CD4-positive, CD25-positive, alpha-beta regulatory T cell (primary cell): Measurements from ENCODE around the gene PDHA1. TPM values are rescaled to one million over a fixed set of nuclear protein-coding genes. Genes with fewer than 3 reads are reported as not detected.

ENCODE experiments used
- ATAC-seq, 2 donors: fragments of 150-1000 bp; cut with Tn5 transposase; one replicate each; pipeline ENCODE4 v1.10.0; 2021; ENCODE audit warnings: low read depth in 2 of 2, moderate number of reproducible peaks in 2 of 2, moderate library complexity in 1 of 2
- DNase-seq, 3 donors: peaks; one replicate each; pipeline versions ENCODE4 v3.0.0 to v3.0.0-alpha.2; 2012 to 2022; ENCODE audit warnings: mixed read lengths in 1 of 3
- H3K27ac ChIP-seq: one replicate; pipeline ENCODE4 v1.7.0; 2013; ENCODE audit warnings: mild to moderate bottlenecking, low read length; ENCODE audit not compliant: insufficient read depth, poor library complexity, severe bottlenecking
- H3K27me3 ChIP-seq: one replicate; pipeline ENCODE4 v1.7.0; 2013; ENCODE audit warnings: low read length; ENCODE audit not compliant: control insufficient read depth, insufficient read depth
- H3K36me3 ChIP-seq: one replicate; pipeline ENCODE4 v1.7.0; 2013; ENCODE audit warnings: mild to moderate bottlenecking, low read length, moderate library complexity; ENCODE audit not compliant: control insufficient read depth, insufficient read depth
- H3K4me1 ChIP-seq: 2 replicates; pipeline ENCODE4 v1.7.0; 2013; ENCODE audit warnings: mild to moderate bottlenecking, low read length; ENCODE audit not compliant: insufficient read depth, control insufficient read depth, poor library complexity, severe bottlenecking
- H3K4me3 ChIP-seq: one replicate; pipeline ENCODE4 v1.7.0; 2013; ENCODE audit warnings: low read depth, mild to moderate bottlenecking, low read length, moderate library complexity
- H3K9me3 ChIP-seq, 2 experiments: 1 replicate in 1 of 2; 2 replicates in 1 of 2; pipeline ENCODE4 v1.7.0; 2013; ENCODE audit warnings: low read length in 2 of 2, mild to moderate bottlenecking in 1 of 2, moderate library complexity in 1 of 2; ENCODE audit not compliant: control insufficient read depth in 2 of 2
- H3K27ac Mint-ChIP-seq, 3 donors: one replicate each; pipeline ENCODE4 v1.8.0; 2020 to 2022; ENCODE audit warnings: mild to moderate bottlenecking in 3 of 3, mixed read lengths in 3 of 3, moderate library complexity in 2 of 3
- H3K27me3 Mint-ChIP-seq: one replicate; pipeline ENCODE4 v1.8.0; 2022; ENCODE audit warnings: mild to moderate bottlenecking, mixed read lengths
- H3K36me3 Mint-ChIP-seq: one replicate; pipeline ENCODE4 v1.8.0; 2020; ENCODE audit warnings: mixed read lengths
- H3K4me1 Mint-ChIP-seq, 4 donors: one replicate each; pipeline ENCODE4 v1.8.0; 2020 to 2022; ENCODE audit warnings: mixed read lengths in 4 of 4, mild to moderate bottlenecking in 1 of 4
- H3K4me3 Mint-ChIP-seq, 4 donors: one replicate each; pipeline ENCODE4 v1.8.0; 2020 to 2022; ENCODE audit warnings: mild to moderate bottlenecking in 4 of 4, mixed read lengths in 4 of 4, moderate library complexity in 3 of 4
- H3K9me3 Mint-ChIP-seq, 7 donors: one replicate each; pipeline ENCODE4 v1.8.0; 2020 to 2022; ENCODE audit warnings: mixed read lengths in 7 of 7, mild to moderate bottlenecking in 3 of 7, moderate library complexity in 2 of 7
- polyA plus RNA-seq, 4 donors: library from polyadenylated mRNA; unstranded; fragments of 300-500 nt; fragmentation: Illumina TruSeq; gene quantifications; one replicate each; pipeline ENCODE4 v1.2.3, GENCODE V29; 2021
- total RNA-seq: library from RNA; stranded (reverse); gene quantifications from one replicate; pipeline ENCODE4 v1.2.3, GENCODE V29; 2022

PDHA1 gene
- total RNA-seq, result 87.6 TPM
- polyA plus RNA-seq, result 100 to 1,000 TPM in 1 of 4 donors, 10 to 100 TPM in 3; 50.5 to 103 (median 64.1) TPM

DNA sequence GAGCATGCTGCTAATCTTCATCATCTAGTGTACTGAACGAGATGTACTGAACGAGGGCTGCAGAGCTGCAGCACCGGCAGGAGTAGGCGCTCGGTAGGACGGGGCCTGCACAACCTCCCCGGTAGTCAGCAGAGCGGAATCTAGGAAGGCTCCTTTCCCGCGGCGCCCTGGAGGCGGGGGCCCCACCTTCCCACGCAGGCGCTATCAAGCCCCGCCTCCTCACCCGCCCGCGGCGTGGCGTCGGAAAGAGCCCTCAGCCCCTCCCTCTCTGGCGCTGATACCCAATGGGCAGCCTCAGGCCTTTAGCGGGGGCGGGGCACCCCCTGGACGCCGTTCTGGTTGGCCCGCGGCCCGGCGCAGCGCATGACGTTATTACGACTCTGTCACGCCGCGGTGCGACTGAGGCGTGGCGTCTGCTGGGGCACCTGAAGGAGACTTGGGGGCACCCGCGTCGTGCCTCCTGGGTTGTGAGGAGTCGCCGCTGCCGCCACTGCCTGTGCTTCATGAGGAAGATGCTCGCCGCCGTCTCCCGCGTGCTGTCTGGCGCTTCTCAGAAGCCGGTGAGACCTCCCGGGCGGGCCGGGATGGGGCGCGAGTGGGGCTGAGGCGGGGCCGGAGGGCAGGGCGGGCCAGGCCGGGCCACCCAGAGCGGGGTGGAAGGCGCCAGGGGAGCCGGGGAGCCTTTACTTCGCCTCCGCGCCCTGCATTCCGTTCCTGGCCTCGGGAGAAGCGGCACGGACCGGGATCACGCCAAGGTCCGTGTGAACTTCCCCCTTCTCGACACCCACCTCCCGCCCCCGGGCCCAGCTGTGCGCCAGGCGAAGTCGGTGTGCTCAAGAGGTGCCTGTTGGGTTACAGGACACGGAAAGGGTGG lies at the start of gene PDHA1:
TSS of gene PDHA1 (plus strand) at position 393 of the 874 bp plus-strand sequence. CDS start at position 504, 111 bp downstream.
- Mint-ChIP-seq H3K27me3 (peaks cover 5% of the 10 kb centered on the region), H3K4me1 (peaks cover 4 to 21% (median 4%) of the 10 kb centered on the region in 4 donors), H3K36me3 (no peaks in the 10 kb centered on the region), H3K27ac (peak within 1 kb of the TSS; percentile 79 to 95 (median 83)), H3K9me3 (no peaks in the 10 kb centered on the region), H3K4me3 (peak within 1 kb of the TSS; percentile 88 to 99 (median 91))
- ATAC-seq, result peak; percentile 97 to 98
- H3K27ac ChIP-seq, result peak within 1 kb of the TSS; percentile 79
- H3K4me3 ChIP-seq, result peak within 1 kb of the TSS; percentile 78
- peaks cover 10% of the 10 kb centered on the region for H3K4me1 ChIP-seq
- no peaks in the 10 kb centered on the region for H3K9me3 ChIP-seq
- DNase-seq, result peak; percentile 88 to 94 (median 92)
- no peaks in the 10 kb centered on the region for H3K27me3 ChIP-seq
- no peaks in the 10 kb centered on the region for H3K36me3 ChIP-seq

DNA sequence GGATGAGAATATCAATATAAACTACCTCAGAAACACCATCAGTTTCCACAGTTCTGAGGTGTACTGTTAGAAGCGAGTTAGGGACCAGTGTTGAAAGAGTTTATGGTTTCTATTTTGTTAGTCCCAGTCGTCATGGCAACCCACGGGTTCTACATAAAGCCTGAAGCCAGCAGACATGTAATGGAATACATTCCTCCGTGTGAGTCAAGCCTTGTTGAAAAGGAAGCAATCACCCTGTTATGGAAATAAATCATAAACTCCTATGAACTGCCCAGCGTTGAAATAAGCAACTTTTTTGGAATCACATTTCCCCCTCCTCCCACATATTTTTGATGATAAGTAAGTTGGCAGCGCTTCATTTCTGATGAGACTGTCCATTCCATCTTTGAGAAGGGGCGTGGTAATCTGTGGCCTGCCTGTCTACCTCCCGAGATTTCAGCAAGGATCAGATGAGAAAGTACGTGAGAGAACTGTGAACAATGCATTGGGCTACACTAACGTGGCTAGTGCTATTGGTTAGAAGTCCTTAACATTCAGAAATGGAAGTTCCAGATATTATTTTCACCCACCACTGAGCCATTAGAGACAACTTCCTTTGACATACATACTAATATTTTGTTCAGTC lies 40.4 kb upstream of the PDHA1 start:
- H3K36me3 Mint-ChIP-seq, result no peaks in the 10 kb centered on the region
- Histone ChIP-seq H3K4me1 (no peaks in the 10 kb centered on the region), H3K27me3 (no peaks in the 10 kb centered on the region), H3K27ac (no peak overlapping the region), H3K36me3 (no peaks in the 10 kb centered on the region), H3K9me3 (no peaks in the 10 kb centered on the region), H3K4me3 (no peak overlapping the region)
- no peak for DNase-seq
- H3K27ac Mint-ChIP-seq, result no peak overlapping the region
- H3K4me1 Mint-ChIP-seq, result no peaks in the 10 kb centered on the region
- H3K4me3 Mint-ChIP-seq, result no peak overlapping the region
- no peaks in the 10 kb centered on the region for H3K27me3 Mint-ChIP-seq
- ATAC-seq, result no peak
- peaks cover 0 to 3% (median 0%) of the 10 kb centered on the region in 7 donors for H3K9me3 Mint-ChIP-seq

DNA sequence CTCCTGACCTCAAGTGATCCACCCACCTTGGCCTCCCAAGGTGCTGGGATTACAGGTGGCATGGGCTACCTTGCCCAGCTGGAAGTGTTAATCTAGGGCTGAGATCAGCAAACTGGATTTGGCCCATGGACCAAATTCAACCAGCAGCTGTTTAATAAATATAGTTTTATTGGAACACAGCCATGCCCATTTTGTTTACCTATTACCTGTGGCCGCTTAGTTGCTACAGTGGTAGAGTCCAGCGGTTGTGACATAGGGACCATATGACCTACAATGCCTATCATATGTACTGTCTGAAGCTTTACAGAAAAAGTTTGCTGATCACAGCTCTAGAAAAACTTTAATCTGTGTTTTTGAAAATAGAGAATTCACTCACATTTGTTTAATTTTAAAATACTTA lies 17.2 kb upstream of the PDHA1 start:
- DNase-seq (no peak), ATAC-seq (no peak)
- Histone ChIP-seq H3K27ac (no peak overlapping the region), H3K4me3 (no peak overlapping the region), H3K4me1 (no peaks in the 10 kb centered on the region), H3K36me3 (no peaks in the 10 kb centered on the region), H3K9me3 (no peaks in the 10 kb centered on the region), H3K27me3 (no peaks in the 10 kb centered on the region)
- no peak overlapping the region for H3K4me3 Mint-ChIP-seq
- H3K9me3 Mint-ChIP-seq, result peaks cover 0 to 4% (median 0%) of the 10 kb centered on the region in 7 donors
- H3K27me3 Mint-ChIP-seq, result no peaks in the 10 kb centered on the region
- H3K36me3 Mint-ChIP-seq, result no peaks in the 10 kb centered on the region
- no peak overlapping the region for H3K27ac Mint-ChIP-seq
- H3K4me1 Mint-ChIP-seq, result no peaks in the 10 kb centered on the region

DNA sequence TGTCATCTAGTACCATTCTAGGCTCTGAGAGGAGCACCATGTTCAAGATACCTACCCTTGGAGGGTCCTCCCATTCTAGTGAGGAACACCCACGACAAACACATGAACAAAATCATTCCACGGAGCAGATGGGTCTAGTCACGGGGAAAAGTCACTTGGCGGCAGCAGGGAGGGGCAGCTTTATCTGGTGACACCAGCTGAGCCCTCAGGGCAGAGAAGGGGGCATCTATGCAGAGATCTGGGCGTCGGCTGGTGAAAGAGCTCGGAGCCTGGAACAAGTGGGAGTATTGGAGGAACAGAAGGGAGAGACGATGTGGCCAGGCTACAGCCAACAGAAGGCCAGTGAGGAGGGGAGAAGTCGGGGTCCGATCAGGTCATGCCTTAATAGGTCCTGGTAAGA lies 11.9 kb upstream of the PDHA1 start:
- Histone ChIP-seq H3K9me3 (peaks cover 0 to 6% of the 10 kb centered on the region in 2 experiments), H3K4me3 (no peak overlapping the region), H3K36me3 (no peaks in the 10 kb centered on the region), H3K27ac (no peak overlapping the region), H3K27me3 (no peaks in the 10 kb centered on the region), H3K4me1 (no peaks in the 10 kb centered on the region)
- H3K4me3 Mint-ChIP-seq, result no peak overlapping the region
- peaks cover 3% of the 10 kb centered on the region for H3K36me3 Mint-ChIP-seq
- H3K4me1 Mint-ChIP-seq, result peaks cover 0 to 6% (median 2%) of the 10 kb centered on the region in 4 donors
- DNase-seq (no peak), ATAC-seq (no peak)
- peaks cover 5% of the 10 kb centered on the region for H3K27me3 Mint-ChIP-seq
- H3K27ac Mint-ChIP-seq, result no peak overlapping the region
- peaks cover 1 to 4% (median 1%) of the 10 kb centered on the region in 7 donors for H3K9me3 Mint-ChIP-seq

DNA sequence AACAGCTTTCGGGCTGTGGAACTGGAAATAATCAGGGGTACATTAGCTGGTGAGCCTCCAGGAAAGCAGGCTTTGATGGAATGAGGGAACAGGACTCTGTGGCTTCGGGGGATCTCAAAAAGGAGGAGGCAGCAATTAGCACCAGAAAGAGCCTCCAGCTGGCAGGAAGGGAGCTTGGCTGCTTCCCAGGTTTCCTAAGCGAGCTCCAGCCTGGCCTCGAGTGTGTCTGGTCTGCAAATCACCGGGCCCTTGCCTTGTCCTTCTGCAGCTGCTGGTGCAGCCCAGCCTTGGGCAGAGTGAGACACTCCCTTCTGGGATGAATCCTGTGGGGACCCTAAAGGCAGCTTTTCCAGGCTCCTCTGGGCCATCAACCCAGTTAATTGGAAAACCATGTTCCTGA lies 10.7 kb upstream of the PDHA1 start:
- ATAC-seq, result no peak
- H3K36me3 Mint-ChIP-seq, result peaks cover 3% of the 10 kb centered on the region
- no peak overlapping the region for H3K27ac Mint-ChIP-seq

DNA sequence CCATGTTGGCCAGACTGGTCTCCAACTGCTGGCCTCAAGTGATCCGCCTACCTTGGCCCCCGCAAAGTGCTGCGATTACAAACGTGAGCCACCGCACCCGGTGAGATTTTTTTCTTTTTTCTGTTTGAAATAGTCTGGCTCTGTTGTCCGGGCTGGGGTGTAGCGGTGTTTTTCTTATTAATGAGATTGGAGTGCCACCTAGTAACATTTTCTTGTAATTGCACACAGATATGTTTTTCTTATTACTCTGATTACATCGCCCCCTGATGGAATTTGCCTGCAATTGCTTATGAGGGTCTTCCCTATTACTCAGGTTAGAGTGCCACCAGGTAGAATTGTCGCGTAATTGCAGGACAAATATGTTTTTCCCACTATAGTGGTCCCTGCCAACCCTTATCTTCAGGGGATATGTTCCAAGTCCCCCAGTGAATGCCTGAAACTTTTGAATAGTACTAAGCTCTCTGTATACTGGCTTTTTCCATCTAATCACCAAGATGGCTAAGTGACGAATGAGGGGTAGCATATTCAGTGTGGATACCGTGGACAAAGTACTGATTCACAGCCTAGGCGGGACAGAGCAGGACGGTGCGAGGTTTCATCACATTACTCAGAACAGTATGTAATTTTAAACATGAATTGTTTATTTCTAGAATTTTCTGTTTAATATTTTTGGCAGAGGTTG lies 8.6 kb upstream of the PDHA1 start:
- no peak overlapping the region for H3K27ac Mint-ChIP-seq
- no peak for ATAC-seq
- H3K27me3 Mint-ChIP-seq, result peaks cover 5% of the 10 kb centered on the region
- peaks cover 3% of the 10 kb centered on the region for H3K36me3 Mint-ChIP-seq
- no peaks in the 10 kb centered on the region for H3K36me3 ChIP-seq
- peaks cover 0 to 6% (median 2%) of the 10 kb centered on the region in 4 donors for H3K4me1 Mint-ChIP-seq
- H3K4me3 Mint-ChIP-seq, result no peak overlapping the region
- H3K4me1 ChIP-seq, result no peaks in the 10 kb centered on the region
- H3K9me3 ChIP-seq, result peaks cover 0 to 6% of the 10 kb centered on the region in 2 experiments
- H3K9me3 Mint-ChIP-seq, result peaks cover 1 to 4% (median 1%) of the 10 kb centered on the region in 7 donors
- no peaks in the 10 kb centered on the region for H3K27me3 ChIP-seq
- no peak overlapping the region for H3K4me3 ChIP-seq
- H3K27ac ChIP-seq, result no peak overlapping the region
- DNase-seq, result peak in 1 of 3 donors; percentile 75

More for the DNA sequence above, 10.7 kb upstream of the PDHA1 start:
- Histone ChIP-seq H3K27ac (no peak overlapping the region), H3K27me3 (no peaks in the 10 kb centered on the region), H3K36me3 (no peaks in the 10 kb centered on the region), H3K4me1 (no peaks in the 10 kb centered on the region), H3K9me3 (peaks cover 0 to 6% of the 10 kb centered on the region in 2 experiments), H3K4me3 (no peak overlapping the region)
- DNase-seq, result no peak
- Mint-ChIP-seq H3K4me1 (peaks cover 0 to 6% (median 2%) of the 10 kb centered on the region in 4 donors), H3K9me3 (peaks cover 1 to 4% (median 1%) of the 10 kb centered on the region in 7 donors), H3K27me3 (peaks cover 5% of the 10 kb centered on the region), H3K4me3 (no peak overlapping the region)

DNA sequence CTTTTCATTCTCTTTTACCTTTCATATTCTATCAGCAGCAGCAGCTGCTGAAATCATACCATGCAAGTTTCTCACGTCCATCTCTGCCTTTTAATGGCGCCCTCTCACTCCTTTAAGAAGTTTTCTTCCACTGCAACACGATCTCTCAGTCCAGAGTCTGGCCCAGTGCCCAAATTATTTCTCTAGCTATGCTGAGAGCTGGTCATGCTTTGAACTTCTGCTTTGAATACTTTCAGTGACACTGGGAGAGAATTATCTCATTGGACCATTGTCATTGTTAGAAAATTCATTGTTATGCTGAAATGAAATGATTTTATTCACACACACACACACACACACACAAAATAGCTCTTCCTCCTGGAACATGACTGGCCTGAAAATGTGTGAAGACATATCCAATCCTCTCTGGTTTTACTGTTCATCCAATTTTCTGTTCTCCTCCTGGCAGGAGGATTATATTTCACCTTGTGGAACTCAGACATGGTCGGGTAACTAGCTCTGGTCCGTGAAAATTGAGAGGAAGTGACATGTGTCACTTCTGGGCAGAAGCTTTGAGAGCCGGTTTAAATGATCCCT lies 1.3 kb upstream of the PDHA1 start:
- Histone ChIP-seq H3K27ac (no peak overlapping the region), H3K9me3 (no peaks in the 10 kb centered on the region), H3K27me3 (no peaks in the 10 kb centered on the region), H3K4me1 (peaks cover 10% of the 10 kb centered on the region), H3K4me3 (no peak overlapping the region), H3K36me3 (no peaks in the 10 kb centered on the region)
- DNase-seq (no peak), ATAC-seq (no peak)
- Mint-ChIP-seq H3K27me3 (peaks cover 5% of the 10 kb centered on the region), H3K4me3 (peak overlapping the region in 2 of 4 donors; percentile 64 to 90), H3K9me3 (no peaks in the 10 kb centered on the region), H3K27ac (no peak overlapping the region), H3K36me3 (no peaks in the 10 kb centered on the region), H3K4me1 (peaks cover 0 to 21% (median 2%) of the 10 kb centered on the region in 4 donors)
